GM15510 (cell line): Measurements from ENCODE around the gene PHLPP1.

Experiments used
- POLR2A ChIP-seq: IDR thresholded peaks from 3 replicates; pipeline ENCODE4 v1.6.1; 2011; ENCODE audit warnings: borderline replicate concordance; ENCODE audit not compliant: insufficient read length; ENCODE audit errors: extremely low read depth

The PHLPP1 gene

DNA sequence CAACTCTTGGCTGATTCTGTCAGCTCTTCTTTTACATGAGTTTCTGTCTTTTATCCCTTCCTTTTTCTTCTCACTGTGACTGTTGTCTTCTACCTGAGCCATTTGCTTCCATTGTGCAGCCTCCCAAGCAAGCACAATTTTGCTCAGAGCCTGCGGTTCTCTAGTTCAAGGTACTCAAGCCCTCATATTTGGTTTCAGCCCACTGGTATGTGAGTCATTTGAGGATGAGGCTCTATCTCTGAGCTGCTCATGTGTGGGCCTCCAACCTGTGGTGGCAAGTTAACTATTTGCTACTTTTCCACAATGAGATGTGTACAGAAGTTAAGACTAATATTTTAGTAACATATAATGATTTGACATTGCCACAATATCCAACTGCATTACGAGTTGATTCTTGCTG is 183.0 kb downstream of the PHLPP1 start:
- TF ChIP-seq POLR2A: no peak

DNA sequence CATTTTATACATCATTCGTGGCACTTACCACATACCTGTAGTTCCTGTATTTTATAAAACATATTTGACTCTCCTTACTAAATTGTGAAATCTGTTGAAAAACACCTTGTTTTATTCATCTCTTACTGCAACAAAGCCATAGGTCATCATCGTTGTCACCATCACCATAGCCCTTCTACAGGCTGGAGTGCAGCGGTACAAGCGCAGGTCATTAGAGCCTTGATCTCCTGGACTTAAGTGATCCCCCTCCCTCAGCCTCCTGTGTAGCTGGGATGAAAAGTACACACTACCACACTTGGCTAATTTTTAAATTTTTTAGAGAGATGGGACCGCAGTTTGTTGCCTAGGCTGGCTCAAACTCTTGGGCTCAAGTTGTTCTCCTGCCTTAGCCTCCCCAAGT is 184.2 kb downstream of the PHLPP1 start:
- no peak for TF ChIP-seq POLR2A

DNA sequence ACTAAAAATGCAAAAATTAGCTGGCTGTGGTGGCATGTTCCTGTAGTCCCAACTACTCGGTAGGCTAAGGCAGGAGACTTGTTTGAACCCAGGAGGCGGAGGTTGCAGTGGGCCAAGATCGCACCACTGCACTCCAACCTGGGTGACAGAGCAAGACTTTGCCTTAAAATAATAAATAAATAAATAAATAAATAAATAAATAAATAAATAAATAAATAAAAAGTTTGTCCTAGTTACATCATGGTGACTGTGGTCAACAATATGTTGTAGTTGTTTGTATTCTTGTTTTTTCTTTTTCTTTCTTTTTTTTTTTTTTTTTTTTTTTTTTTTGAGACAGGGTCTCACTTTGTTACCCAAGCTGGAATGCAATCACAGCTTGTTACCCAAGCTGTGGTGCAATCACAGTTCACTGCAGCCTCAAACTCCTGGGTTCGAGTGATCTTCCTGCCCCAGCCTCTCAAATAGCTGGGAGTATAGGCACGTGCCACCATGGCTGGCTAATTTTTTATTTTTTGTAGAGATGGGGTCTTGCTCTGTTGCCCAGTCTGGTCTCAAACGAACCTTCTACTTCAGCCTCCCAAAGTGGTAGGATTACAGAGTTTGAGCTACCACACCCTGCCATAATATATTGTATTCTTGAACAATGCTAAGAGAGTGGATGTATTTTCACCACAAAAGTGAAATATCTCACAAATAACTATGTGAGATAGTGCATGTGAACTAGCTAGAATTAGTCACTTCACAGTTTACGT is 185.0 kb downstream of the PHLPP1 start:
- no peak for TF ChIP-seq POLR2A

DNA sequence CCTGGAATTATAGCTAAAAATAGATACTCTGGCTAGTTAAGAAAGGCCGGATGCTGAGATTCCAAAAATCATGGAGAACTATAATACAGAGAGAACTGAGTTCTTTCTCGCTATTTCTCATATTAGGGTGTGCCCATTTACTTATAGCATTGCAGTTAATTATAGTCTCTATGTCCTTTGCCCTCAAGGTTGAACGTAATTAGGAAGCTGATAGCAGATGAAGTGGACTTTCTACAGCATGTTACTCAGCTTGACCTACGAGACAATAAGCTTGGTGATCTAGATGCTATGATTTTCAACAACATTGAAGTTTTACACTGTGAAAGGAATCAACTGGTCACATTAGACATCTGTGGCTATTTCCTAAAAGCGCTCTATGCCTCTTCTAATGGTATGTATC is 187.4 kb downstream of the PHLPP1 start:
- TF ChIP-seq POLR2A: no peak

DNA sequence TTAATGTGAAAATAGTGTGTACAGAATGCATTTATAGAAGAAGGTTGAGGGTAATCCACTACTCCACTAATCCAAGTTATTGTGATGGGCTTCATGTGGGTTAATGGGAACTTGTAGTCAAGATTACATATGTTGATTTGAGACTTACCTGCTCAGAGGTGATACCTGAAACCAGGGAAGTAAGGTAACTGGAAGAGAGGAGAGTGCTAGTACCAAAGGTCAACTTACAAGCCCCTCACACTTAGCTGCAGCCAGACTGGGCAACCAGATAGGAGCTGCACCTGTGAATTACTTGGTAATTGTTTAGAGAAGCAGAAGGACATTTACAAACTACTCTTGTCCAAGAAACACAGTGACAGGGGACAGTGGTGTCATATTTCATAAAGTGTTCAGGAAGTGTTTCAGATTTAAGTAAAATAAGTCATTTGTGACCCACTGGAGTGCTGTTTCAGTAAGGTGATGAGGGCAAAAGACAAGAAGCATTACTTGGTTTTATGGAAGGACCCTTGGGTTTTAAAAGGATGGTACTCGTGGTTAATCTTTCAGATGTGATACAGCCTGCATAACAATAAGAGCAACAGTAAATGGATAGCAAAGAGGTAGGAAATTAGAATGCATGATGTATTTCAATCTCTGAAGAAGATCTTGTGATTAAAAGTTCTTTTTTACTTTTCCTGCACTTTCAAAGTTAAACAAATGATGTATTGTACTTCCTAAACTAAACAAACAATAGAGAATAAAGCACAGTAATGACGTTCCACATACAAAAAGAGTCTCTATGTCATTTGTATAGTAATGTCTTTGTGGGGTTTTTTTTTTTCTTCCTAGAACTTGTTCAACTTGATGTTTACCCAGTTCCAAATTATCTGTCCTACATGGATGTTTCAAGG is 189.3 kb downstream of the PHLPP1 start:
- no peak for TF ChIP-seq POLR2A

DNA sequence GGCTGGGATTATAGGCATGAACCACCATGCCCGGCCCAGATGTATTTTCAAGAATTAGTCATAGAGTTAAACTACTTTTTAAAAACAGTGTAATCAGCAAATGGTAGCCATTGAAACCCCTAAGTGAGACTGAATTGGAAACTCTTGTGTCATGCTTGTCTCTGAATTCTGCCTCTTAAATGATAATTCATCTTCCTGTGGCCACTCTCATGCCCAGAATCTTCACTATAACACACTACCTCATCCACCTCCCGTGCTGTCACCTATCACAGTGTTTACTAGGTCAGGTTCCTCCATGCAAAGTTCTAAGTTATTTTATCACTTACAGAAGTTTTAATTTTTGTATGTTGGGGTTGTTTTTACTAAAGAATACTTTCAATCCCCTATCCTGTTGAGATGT is 197.5 kb downstream of the PHLPP1 start:
- TF ChIP-seq POLR2A: no peak

DNA sequence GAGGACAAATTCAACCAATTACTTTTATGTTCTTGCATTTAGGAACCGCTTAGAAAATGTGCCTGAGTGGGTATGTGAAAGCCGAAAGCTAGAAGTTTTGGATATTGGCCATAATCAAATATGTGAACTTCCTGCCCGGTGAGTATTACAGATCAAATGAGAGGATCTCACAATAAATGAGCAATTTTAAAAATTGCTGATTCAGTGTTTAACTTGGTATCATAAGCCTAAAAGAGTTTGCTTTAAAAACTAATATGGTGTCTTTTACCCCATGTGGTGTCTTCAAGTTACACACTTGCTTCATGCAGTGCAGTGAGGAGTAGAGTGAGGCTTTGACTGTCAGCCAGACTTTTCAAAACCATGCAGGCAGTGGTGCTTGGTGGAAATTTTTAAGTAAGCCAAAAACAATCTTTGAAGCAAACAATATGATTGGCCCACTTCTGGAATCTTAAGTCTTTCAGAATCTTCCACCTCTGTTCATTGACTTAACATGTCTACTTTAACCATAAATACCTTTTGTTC is 199.6 kb downstream of the PHLPP1 start:
- TF ChIP-seq POLR2A: no peak

DNA sequence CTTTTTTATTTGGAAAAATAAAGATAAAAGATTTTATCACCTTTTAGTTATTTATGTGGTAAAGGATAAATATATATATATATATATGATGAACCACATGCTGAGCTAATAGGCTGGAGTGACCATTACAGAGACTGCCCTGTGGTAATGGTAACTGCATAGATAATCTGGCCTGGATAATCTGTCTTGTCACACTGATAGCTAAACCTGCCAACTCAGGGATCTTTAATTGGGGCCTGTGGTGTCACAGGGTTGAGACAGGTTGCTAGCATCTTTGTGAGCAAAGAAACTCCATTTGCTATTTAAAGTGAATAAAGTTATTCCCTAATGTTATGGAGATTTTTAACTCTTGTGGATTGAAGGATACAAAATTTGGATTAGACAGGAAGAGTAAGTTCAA is 203.0 kb downstream of the PHLPP1 start:
- no peak for TF ChIP-seq POLR2A

DNA sequence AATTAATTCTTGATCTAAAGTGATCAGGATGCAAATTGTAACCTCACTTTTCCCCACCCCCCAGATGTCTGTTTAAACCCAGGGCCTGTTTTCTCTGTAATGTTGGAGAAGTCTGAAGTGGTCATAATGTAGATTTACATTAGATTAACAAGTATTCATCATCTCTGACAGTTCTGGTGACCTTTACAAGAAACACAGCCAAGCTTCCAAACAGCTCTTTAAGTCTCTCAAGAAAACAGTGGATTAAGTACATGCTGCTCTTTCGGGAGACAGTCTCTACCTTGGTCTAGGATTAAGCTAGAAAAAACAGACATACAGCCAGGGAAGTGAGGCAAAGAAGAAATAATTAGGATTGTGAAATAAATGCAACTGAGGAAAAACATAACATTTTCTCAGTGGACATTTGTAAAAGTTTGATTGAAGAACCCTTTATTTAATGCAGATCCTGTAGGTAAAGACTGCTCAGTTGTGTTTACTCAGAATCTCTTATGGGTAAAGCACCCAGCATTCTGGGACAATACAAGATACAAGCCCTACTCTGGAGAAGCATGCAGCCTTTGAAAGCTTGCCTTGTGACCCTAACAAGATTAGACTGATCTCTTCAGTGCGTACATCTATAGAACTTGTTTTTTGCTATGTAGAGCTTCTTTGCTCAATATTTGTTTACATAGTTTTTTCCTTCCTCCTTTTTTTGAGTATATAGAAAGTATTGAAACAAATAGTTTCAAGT is 203.9 kb downstream of the PHLPP1 start:
- no peak for TF ChIP-seq POLR2A

DNA sequence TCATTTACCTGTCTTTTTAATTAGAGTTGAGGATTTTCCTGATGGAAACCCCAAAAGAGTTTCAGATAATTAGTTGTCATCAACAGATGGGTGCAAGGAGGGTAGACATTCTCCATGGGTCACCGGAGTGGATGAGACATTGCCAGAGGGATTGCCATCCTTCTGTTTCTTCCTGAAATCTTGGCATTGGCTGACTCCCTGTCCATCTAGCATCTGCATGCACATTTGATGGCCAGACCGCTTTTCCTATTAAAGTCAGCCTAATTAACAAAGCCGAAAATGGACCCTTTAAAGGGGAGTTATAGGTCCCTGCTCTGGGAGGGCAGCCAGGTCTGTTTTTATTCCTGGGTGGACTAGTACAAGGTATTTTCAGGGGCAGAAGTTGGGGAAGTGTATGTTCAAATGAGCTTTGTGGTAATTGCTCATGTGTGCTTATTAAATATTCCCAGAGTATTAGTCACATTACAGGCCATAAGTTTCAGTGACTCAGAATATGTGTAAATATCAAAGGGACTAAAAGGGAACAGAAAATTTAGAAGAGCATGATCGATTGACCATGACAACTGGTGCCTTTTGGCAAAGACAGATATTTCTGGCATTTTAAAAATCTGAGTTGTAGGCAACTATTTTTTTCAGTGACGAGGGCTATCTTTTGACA is 209.8 kb downstream of the PHLPP1 start:
- TF ChIP-seq POLR2A: no peak

DNA sequence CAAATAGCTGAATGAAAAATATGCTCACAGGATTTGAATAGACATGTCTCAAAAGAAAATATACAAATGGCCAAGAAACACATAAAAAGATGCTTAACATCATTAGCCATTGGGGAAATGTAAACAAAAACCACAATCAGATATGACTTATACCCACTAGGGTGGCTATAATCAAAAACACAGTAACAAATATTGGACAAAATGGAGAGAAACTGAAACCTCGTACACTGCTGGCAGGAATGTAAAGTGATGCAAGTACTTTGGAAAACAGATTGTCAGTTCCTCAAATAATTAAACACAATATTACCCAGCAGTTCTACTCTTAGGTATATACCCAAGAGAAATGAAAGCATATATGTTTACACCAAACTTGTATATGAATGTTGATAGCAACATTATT is 213.0 kb downstream of the PHLPP1 start:
- TF ChIP-seq POLR2A: no peak

DNA sequence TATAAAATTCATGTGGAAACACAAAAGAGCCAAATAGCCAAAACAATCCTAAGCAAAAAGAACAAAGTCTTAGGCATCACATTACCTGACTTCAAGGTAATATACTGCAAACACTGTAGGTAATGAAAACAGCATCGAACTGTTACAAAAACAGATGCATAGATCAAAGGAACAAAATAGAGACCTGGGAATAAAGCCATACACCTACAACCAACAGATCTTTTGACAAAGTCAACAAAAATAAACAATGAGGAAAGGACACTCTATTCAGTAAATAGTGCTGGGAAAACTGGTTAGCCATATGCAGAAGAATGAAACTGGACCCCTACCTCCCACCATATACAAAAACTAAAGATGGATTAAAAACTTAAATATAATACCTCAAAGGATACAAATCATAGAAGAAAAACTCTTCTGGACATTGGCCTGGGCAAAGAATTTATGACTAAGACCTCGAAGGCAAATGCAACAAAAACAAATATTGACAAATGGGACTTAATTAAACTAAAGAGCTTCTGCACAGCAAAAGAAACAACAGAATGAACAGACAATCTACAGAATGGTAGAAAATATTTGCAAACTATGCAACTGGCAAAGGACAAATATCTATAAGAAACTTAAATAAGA is 218.0 kb downstream of the PHLPP1 start:
- no peak for TF ChIP-seq POLR2A

DNA sequence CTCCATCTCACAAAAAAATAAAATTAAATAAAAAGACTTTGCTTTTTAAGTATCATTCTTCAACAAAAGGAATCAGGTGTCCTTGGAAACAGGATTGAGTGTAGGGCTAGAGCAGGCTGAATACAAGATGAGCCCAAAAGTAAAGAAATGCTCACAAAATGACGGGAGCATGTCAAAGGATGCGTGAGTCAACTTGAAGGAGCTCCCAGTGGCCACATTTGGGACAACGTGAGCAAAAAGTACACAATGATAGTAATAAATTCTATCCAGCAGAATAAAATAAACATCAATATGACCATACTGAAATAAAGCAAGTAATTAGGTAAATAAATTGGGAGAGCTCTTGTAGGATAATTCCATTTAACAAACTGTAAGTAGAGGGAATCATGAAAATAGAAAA is 220.7 kb downstream of the PHLPP1 start:
- TF ChIP-seq POLR2A: no peak

DNA sequence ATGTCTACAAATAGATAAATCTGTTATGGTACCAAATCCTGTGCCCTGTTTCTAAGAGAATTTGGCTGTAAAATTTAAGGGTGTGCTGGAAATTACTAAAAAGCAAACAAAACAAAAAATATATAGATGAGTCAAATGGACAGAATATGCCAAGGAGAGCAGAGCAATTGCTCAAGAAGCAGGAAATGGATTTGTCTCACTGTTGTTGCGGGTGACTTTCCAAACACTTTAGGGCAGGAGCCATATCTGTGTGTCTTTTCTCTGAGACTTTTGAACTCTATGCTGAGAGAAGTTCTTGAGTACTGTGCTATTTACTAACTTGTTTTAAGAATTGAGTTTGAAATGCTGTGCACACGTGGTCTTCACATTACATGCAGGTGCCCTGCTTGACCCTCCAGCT is 221.7 kb downstream of the PHLPP1 start:
- no peak for TF ChIP-seq POLR2A
